8988T (cell line): ENCODE measurements around the gene B4GALNT3.

ENCODE experiments used
- DNase-seq: peaks from one replicate; pipeline ENCODE4 v3.0.0; 2011

The B4GALNT3 gene

DNA sequence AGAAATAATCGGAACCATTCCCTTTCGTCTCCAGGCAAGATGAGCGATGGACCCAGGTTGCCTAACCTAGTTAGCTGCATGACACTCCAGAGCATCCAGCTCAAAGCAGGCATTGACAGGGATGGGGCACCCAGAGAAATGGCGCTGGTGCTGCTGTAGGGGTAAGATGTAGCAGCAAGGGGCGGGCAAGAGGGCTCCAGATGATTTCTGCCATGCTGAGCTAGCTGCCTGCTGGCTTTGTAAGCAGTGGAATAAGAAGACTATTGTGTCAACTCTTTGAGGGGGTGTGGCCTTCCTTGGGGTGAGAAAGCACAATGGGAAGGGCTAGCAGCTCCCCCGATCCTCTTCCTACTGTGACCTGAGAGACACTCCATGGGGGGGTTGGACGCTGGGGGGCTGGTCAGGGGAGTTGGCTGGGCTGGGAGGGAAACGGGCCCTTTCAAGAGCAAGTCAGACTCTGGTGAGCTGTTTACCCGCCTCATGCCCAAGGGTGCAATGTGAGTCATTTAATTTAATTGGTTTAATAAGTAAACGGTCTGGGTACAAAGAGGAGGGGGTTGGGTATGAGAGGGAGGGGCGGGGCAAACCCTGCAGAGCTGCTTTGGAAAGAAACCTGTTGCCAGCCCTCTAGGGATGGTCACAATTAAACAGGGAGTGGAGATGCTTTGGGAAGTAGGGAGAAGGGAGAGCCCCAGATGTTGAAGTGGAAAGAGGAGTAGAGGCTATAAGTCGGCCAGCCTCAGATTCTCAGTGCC lies 50.5 kb downstream of the B4GALNT3 start:
- no peak for DNase-seq

DNA sequence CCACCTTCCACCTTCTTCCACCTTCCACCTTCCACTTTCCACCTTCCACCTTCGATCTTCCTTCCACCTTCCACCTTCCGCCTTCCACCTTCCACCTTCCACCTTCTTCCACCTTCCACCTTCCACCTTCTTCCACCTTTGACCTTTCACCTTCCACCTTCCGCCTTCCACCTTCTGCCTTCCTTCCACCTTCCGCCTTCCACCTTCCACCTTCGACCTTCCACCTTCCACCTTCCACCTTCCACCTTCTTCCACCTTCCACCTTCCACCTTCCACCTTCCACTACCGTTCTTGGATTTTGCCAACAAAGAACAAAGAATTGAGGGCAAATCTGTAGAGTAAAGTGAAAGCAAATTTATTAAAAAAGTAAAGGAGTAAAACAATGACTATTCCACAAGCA lies 53.2 kb downstream of the B4GALNT3 start:
- no peak for DNase-seq

DNA sequence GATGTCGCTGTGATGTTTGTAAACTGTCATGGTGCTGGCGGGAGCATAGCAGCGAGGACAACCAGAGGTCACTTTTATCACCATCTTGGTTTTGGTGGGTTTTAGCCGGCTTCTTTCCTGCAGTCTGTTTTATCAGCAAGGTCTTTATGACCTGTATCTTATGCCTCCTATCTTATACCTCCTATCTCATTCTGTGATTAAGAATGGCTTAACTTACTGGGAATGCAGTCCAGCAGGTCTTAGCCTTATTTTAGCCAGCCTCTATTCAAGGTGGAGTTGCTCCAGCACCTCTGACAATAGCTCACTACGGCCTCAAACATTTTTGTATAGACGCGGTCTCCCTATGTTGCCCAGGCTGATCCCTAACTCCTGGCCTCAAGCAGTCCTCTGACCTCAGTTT lies 53.7 kb downstream of the B4GALNT3 start:
- no peak for DNase-seq

DNA sequence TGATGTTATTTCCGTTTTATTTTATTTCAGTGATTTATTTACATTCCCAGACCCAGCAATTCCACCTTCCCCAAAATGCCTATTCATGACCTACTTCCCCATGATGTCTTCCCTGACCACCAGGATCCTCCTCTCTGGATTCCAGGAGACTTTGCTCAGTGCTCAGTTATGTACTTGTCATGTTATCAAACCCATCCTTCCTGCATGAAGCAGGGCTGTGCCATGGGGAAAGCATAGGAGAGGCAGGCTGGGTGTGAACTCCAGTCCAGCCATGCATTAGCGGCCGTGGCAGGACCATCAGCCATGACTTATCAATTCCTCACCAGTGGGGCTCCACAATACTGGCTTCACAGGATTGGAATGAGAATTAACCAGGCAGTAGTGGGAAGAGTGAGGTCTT lies 57.8 kb downstream of the B4GALNT3 start:
- DNase-seq = no peak

DNA sequence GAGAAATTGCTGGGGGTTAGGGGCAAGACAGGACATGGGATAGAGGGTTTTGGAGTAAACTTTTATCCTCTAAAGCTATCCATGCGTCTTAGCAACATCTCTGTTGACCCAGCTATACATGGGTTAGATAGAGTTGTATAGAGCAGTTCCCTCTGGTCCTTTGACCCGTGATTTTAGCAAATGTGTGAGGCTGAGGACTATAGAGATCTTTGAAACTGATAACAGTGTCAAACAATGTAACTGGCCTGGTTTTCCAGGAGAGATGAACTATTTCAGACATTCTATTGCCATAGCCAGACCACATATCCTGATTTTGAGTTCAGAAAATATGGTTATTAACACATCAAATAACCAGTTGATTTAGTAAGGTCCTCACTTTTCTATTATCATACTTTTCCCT lies 60.4 kb downstream of the B4GALNT3 start:
- DNase-seq = no peak

DNA sequence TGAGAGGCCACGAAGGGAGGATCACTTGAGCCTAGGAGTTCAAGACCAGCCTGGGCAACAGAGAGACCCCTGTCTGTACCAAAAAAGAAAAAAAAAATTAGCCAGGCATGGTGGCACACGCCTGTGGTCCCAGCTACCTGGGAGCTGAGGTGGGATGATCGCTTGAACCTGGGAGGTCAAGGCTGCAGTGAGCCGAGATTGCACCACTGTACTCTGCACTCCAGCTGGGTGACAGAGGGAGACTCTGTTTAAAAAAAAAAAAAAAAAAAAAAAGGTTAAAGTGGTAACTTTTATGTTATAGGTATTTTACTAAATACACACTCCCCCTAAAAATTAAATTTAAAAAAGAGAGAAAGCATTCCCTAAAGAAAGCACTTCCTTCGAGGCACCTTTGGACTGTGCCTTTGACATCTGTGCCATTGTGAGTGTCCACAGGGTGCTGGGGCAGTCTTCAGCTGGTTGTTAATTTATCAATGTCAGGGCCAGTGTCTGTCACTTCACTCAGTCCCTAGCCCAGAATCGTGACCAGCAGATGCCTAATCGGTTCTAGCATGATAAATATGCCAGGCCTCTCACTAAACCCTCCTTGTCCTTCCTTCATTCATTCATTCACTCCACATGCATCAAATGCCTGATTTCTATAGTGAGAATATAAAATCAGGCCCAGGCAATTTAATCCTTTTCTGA lies 63.1 kb downstream of the B4GALNT3 start:
- no peak for DNase-seq

DNA sequence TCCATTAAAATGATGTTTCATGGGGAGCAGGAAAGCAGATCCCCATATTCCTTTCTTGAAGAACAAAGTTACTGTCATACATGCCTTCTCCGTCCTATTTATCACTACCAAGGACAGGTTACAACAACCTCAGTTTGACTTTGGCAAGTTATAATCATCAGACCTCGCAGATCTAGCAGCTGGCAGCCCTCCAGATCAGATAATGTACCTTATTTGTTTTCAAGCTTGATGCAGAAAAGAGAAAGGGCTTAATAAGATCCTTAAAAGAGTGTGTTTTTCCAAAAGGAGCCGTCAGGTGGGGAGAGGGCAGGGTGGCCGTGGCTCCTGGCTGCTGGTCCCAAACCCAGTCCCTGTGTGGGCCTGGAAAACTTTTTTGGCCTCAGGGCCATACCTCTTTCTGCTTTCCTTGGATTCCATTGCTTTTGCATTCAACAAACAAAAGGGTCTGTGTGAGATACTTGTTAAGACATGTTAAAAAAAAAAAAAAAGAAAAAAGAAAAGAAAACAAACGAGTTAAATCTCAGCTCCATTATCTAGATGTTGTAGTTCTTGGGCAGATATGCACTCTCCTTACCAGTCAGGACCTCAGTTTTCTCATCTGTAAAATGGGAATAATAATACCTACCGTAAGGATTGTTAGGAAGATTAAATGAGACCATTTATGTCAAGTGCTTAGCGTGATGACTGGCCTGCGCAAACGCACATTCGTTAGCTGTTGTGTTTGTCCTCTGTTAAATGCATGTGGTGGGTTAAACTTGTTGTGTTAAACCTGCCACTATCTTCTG lies 64.6 kb downstream of the B4GALNT3 start:
- DNase-seq = no peak

DNA sequence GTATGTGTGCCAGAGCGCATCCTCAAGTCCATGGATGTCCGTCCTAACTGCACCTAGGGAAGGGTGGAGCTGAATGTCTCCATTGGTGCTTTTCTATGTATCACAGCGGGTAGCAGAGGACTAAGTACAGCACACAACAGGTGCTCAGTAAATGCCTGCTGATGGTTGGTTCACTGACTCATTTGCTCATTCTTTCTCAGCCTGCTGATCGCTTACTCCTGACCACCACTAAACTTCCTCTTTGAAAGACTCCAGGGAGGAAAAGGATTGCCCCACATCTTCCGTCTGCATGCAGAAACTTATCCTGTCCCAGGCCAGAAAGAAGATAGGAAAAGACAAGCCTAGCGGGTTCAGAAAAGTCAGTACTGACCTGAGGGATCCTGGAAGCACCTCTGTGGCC lies 66.3 kb downstream of the B4GALNT3 start:
- no peak for DNase-seq

DNA sequence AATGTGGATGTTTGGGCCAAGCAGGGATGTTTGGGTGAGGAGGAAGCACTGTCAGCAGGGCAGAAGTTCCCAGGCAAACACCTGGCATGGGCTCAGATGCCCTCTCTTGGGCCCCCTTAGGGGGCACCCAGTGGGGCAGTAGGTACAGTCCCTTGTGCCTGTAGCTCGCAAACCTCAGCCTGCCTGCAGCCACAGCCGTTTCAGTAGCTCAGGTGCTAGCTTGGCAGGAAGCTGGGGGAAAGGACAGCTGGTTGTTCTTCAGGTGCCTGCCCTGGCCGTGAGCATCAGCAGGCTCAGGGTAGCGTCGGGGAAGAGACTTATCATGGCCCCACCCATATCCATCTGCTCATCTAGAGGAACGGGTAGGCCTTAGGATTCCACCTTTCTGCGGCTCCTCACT lies 67.5 kb downstream of the B4GALNT3 start:
- no peak for DNase-seq

DNA sequence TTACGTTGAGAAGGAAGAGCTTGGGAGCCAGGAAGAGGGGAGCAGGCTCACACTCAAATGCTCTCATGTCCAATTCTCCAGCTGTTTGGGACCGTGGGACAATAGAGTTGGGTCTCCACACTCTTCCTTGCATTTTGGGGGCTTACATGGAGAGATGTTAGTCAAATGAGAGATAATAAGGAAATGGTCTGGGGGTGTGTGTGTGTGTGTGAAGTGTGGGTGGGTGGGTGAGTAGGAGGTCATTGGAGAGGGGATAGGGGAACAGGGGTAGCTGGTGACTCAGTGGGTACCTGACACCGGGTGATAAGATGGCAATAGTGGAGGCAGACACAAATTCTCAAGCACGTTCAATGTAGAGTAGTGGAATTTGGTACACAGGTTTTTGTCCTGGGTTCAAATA lies 68.0 kb downstream of the B4GALNT3 start:
- DNase-seq = no peak

DNA sequence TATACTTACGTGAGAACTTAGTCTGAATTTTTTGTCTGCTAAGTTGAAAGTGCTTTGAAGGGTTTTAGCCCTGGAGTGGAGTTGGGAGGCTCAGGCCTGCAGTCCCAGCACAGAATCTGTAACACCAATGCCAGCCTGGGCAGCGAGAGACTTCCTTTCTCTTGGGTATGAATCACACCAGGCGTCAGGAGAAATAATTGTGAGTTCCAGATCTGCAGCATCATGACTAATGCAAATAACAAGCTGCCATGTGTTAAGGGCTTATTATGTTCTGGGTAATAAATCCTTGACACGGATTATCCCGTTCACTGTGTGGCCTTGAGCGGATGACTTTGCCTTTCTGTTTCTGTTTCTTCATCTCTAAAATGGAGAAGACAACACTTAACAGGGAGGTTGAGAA lies 70.6 kb downstream of the B4GALNT3 start:
- no peak for DNase-seq

DNA sequence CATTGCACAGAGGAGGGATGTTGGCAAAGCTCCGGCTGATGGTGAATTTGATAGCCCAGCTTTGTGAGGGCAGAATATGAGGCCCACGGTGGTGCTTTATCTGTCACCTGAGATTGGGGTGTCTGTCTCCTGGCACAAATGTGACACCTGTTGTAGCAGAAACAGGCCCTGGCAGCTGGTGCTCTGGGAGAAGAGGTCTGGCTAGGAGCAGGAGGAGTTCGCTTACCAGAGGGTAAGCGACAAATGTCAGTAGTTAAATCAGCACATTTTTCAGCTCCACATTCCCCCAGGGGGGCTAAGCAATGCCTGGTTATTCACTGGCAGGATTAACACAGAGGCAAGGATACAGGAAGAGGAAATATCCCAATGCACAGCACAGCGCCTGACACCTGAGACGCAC lies 71.1 kb downstream of the B4GALNT3 start:
- no peak for DNase-seq

DNA sequence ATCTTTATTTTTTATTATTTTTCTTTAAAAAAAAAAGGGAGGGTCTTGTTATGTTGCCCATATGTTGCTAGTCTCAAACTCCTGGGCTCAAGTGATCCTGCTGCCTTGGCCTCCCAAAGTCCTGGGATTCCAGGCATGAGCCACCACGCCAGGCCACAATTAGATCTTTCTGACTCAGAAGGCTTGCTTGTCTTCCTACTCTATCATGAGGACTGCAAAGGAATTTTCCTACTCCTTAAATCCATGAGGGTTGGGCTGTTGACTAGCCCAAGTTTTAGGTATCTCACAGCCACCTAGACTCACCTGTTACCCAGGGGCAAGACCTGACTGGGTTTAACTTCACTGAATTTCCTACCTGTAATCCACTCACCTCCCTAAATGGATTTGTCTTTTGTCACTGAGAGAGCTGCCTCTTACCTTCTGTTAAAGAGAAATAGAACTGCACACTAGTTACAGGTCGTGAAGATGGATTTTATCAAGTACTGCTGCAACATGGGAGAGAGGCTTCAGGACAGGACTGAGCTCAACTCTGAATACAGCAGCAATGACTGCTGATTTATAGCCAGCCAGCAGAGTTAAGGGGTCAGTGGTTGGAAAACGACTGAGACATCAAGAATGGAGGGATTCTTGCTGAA lies 72.3 kb downstream of the B4GALNT3 start:
- no peak for DNase-seq

DNA sequence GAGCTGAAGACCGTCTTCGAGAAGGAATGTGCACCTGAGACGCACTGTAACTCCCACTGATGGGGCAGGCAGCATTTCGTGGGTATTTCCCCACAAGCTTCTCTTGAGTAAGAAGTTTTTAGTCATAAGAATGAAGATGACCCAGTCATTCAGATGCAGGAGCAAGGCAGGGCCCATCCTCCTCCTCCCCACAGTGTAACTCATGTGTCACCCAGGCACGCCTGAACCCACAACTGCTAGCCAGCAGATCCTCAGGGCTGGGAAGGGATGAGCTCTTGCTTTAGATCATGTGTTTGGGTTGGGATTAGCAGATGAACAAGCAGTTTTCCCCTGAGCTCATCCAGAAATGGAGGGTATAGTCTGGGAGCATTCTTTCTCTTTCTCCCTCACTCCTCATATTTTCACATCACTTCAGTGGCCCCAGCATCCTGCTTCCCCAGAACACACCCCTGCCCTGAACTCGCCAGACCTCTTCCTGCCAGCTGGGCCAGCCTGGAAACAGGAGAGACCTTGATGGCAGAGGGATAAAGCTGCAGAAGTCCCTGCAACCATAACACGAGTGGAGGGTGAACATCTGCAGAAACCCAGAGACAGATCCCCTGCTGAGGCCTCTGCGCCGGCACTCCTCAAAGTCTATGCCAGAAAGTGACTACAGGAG lies 73.3 kb downstream of the B4GALNT3 start:
- no peak for DNase-seq

DNA sequence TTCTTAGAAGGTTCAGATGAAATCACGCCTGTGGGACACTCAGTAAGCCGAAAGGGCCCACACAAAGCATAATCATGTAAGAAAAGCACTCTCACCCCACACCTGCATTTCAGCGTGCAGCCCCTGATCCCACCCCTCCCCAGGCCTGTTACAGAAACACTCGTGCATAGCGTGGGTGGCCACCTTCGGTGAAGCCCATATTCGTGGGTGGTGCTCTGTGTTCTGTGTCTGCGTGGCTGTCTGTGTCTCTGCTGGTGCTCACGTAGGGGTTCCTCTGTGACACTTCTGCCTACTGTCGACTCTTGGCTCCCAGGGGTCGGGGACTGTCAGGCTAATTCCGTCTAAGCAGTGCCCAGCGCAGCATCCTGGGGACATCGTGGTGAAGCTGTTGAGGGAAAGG lies 74.0 kb downstream of the B4GALNT3 start:
- no peak for DNase-seq

DNA sequence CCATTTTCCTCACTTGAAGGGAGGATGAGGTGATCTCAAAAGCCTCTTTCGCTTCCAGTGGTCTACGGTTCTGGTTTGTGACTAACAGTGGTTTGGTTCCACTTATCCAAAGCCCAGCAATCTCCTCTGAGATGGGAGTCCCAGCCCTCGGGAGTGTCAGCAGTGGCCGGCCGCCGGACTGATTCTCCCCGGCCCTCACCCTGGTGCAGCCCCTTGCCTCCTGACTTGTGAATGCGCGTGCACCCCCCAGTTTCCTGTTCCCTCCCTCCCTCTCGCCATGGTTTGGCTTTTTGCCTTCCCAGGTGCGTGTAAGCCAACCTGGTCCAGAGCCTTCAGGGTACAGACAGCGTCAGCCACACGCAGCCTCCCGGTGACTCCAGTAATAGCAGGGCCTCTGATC lies 74.5 kb downstream of the B4GALNT3 start:
- DNase-seq = no peak

DNA sequence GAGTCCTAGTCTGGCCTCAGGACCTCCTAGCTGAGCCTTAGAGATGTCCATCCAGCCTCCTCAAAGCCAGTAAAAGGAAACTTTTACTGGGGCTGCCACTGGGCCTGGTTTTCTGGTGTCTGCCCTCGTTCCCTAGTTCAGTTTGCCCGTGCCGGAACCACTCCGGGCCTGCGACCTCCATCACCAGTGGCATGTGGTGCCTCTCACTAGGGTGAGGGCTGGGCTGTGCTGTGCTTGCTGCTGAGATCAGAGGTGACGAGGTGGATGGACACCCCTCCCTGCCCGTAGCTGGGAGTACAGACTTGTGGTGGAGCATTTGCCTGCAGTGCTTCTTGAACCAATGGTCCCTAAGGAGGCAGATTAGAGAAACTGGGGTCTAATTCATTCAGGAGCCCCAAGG lies 75.7 kb downstream of the B4GALNT3 start:
- no peak for DNase-seq

DNA sequence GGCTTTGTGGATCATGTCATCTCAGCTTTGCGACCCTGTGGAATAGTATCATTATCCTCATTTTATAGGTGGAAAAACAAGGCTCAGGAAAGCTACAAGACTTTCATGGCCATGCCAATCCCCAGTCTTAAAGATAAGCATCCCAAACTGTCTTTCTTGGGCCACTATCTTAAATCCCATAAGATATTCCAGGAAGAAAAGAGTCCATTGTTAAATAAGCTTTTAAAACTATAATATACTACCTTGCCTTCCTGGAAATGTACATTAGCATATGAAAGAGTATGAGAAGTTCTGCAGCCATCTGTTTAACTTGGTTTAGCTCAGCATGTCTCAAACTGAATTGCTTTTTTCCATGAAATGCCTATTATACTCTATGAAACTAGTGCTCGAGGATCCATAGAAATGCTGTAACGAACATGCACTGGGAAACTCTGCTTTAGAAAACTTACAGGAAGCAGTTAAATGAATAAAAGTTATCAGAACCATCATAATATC lies 77.1 kb downstream of the B4GALNT3 start:
- DNase-seq = no peak

DNA sequence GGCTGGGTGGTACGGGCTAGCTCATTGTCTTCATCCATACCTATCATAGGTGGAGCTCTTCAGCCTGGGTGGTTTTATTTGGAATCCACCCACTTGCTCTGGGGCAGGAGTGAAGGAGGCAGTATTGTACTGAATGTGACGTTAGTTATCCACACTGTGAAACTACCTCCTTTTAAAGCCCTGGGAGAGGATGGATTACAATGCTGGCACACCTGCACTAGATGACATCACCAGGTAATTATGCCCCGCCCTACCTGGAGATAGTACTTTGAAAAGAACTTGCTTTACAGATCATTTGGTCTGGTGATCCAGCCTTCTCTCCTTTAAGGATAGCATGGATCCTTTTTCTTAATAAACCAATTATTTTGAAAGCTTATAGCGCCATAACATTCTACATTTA lies 78.0 kb downstream of the B4GALNT3 start:
- DNase-seq = no peak

DNA sequence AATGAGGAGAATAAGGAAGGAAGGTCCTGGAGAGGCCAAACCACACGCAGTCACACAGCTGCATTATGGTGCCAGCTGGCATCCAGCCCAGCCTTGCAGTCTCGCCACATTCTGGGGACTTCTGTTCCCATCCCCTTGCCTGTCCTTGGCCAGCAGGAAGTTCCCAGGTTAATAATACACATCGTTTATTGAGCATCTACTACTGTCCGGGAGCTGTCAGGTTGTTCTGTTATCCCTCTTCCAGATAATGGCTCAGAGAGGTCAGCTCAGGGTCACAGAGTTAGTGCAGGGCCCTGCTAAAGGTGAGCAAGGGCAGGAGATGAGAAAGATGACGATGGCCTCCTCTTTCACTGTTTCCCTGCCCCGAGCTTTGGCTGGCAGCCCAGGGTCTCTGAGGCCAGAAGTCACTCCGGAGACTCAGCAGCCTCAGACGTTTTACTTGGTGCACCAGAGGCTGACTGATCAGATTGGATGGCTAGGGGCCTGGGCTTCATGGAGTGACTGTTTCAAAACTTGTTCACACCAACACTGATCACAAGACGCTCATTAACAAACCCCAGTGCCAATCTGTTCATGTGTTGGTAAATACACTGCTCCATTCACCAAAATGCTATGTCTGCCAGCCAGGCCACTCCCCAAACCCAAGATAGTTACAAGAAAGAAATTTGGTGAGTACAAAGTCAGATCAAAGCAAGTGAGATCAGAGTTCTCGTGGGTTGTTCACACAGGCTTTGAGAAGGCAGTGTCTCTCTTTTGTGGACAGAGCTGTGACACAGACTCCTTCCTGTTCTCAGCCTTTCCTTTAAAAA lies 79.2 kb downstream of the B4GALNT3 start:
- DNase-seq = no peak

DNA sequence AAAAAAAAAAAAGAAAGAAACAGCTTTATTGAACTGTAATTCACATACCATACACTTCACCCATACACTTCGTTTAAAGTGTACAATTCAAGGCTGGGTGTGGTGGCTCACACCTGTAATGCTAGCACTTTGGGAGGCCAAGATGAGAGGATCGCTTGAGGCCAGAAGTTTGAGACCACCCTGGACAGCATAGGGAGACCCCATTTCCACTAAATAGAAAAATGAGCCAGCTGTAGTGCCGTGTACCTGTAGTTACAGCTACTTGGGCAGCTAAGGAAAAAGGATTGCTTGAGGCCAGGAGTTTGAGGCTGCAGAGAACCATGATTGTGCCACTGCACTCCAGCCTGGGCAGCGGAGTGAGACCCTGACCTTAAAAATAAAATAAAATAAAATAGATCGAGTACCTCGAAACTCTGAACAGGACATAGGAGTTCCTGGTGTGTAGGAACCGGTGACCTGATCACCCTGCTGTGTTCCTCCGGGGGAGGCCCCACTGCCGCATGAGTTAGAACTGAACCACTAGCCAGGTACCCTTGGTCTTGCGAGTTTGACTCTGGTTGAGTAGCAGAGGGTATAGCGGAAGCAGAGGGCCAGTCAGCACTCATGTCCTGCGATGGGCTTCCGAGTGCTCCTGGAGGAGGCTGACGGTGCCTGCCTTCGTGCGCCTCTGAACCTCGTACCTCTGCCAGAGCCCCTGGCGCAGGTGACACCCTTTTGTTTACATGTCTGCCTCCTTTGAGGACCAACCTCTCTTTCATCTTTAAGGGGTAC lies 80.0 kb downstream of the B4GALNT3 start:
- no peak for DNase-seq
